ENCODE data around the gene TPCN2.
"Not testable (repeated sequence)": the region's sequence is repeated elsewhere in the genome, so short reads cannot be mapped to it uniquely, and the experiment has no call there.

TPCN2 gene

GRCh38 chr11:69076129-69076791 is 27.5 kb downstream of the TPCN2 start:
- Histone ChIP-seq H3K4me3 (ENCODE audit: low read length in 2 of 2) (no peak overlapping the region), H3K4me1 (ENCODE audit: control insufficient read depth in 2 of 2, insufficient read depth in 2 of 2, low read length in 2 of 2) (no peaks in the 10 kb centered on the region), H3K27me3 (ENCODE audit: control insufficient read depth in 2 of 2, insufficient read depth in 2 of 2, low read length in 2 of 2) (no peaks in the 10 kb centered on the region), H3K9ac (ENCODE audit: low read depth in 1 of 2, low read length in 2 of 2) (no peak overlapping the region), H3K9me3 (ENCODE audit: control insufficient read depth in 2 of 2, low read length in 2 of 2) (no peaks in the 10 kb centered on the region), H3K36me3 (ENCODE audit: control insufficient read depth in 2 of 2, insufficient read depth in 2 of 2, low read length in 2 of 2) (peaks cover 14 to 15% of the 10 kb centered on the region in 2 donors), H3K27ac (ENCODE audit: low read depth in 2 of 2, low read length in 2 of 2) (peak overlapping the region in 1 of 2 donors; percentile 17)

DNA sequence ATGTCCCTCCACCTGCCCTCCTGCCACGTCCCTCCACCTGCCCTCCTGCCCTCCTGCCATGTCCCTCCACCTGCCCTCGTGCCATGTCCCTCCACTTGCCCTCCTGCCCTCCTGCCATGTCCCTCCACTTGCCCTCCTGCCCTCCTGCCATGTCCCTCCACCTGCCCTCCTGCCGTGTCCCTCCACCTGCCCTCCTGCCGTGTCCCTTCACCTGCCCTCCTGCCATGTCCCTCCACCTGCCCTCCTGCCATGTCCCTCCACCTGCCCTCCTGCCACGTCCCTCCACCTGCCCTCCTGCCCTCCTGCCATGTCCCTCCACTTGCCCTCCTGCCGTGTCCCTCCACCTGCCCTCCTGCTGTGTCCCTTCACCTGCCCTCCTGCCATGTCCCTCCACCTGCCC is 28.2 kb downstream of the TPCN2 start:
- H3K9ac ChIP-seq (ENCODE audit: low read depth in 1 of 2, low read length in 2 of 2); H3K27me3 ChIP-seq (ENCODE audit: control insufficient read depth in 2 of 2, insufficient read depth in 2 of 2, low read length in 2 of 2); H3K27ac ChIP-seq (ENCODE audit: low read depth in 2 of 2, low read length in 2 of 2); H3K9me3 ChIP-seq (ENCODE audit: control insufficient read depth in 2 of 2, low read length in 2 of 2); H3K4me1 ChIP-seq (ENCODE audit: control insufficient read depth in 2 of 2, insufficient read depth in 2 of 2, low read length in 2 of 2); H3K4me3 ChIP-seq (ENCODE audit: low read length in 2 of 2): not testable (repeated sequence)
- peaks cover 15 to 17% of the 10 kb centered on the region in 2 donors for H3K36me3 ChIP-seq (ENCODE audit: control insufficient read depth in 2 of 2, insufficient read depth in 2 of 2, low read length in 2 of 2)

- Histone ChIP-seq H3K4me3 (ENCODE audit: low read length in 2 of 2) (no peak overlapping the region), H3K27ac (ENCODE audit: low read depth in 2 of 2, low read length in 2 of 2) (no peak overlapping the region), H3K27me3 (ENCODE audit: control insufficient read depth in 2 of 2, insufficient read depth in 2 of 2, low read length in 2 of 2) (no peaks in the 10 kb centered on the region), H3K9me3 (ENCODE audit: control insufficient read depth in 2 of 2, low read length in 2 of 2) (no peaks in the 10 kb centered on the region), H3K9ac (ENCODE audit: low read depth in 1 of 2, low read length in 2 of 2) (no peak overlapping the region), H3K4me1 (ENCODE audit: control insufficient read depth in 2 of 2, insufficient read depth in 2 of 2, low read length in 2 of 2) (no peaks in the 10 kb centered on the region), H3K36me3 (ENCODE audit: control insufficient read depth in 2 of 2, insufficient read depth in 2 of 2, low read length in 2 of 2) (peaks cover 19 to 23% of the 10 kb centered on the region in 2 donors)
Measured at GRCh38 chr11:69078508-69078907, 29.8 kb downstream of the TPCN2 start.

DNA sequence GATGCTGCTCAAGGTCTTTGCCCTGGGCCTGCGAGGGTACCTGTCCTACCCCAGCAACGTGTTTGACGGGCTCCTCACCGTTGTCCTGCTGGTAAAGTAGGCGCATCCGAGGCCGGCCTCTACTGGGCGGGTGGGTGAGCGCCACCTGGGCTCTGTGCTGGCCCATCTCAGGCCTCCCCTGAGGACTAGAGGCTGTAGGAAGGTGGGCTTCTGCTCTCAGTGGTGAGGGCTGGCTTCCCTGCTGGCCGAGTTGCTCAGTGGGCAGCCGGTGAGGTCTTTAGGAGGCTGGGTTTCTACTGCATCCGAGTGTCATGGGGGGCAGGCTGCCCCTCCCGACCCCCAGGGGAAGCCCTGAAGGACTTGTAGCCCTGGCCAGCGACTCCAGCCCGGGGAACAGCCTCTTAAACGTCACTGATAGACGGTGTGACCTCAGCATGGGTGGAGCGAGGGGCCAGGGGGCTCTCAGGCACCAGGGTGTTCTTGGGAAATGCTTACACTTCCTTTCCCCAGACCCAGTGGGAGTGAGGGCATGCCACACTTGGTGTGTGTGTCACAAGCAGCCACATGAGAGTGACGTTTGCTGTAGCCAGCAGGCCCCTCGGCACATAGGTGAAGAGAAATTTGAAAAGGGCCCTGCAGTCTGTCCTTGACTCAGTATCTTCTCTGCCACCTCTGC is 30.3 kb downstream of the TPCN2 start:
- Histone ChIP-seq H3K4me1 (ENCODE audit: control insufficient read depth in 2 of 2, insufficient read depth in 2 of 2, low read length in 2 of 2) (no peaks in the 10 kb centered on the region), H3K36me3 (ENCODE audit: control insufficient read depth in 2 of 2, insufficient read depth in 2 of 2, low read length in 2 of 2) (peaks cover 19 to 23% of the 10 kb centered on the region in 2 donors)

GRCh38 chr11:69079661-69080256 is 31.0 kb downstream of the TPCN2 start:
- H3K27me3 ChIP-seq (ENCODE audit: control insufficient read depth in 2 of 2, insufficient read depth in 2 of 2, low read length in 2 of 2) = no peaks in the 10 kb centered on the region
- H3K9ac ChIP-seq (ENCODE audit: low read depth in 1 of 2, low read length in 2 of 2) = no peak overlapping the region
- H3K9me3 ChIP-seq (ENCODE audit: control insufficient read depth in 2 of 2, low read length in 2 of 2) = no peaks in the 10 kb centered on the region
- no peak overlapping the region for H3K27ac ChIP-seq (ENCODE audit: low read depth in 2 of 2, low read length in 2 of 2)
- no peaks in the 10 kb centered on the region for H3K4me1 ChIP-seq (ENCODE audit: control insufficient read depth in 2 of 2, insufficient read depth in 2 of 2, low read length in 2 of 2)
- peaks cover 19 to 23% of the 10 kb centered on the region in 2 donors for H3K36me3 ChIP-seq (ENCODE audit: control insufficient read depth in 2 of 2, insufficient read depth in 2 of 2, low read length in 2 of 2)
- no peak overlapping the region for H3K4me3 ChIP-seq (ENCODE audit: low read length in 2 of 2)

More for the DNA sequence above, 30.3 kb downstream of the TPCN2 start:
- Histone ChIP-seq H3K4me3 (ENCODE audit: low read length in 2 of 2) (no peak overlapping the region), H3K27ac (ENCODE audit: low read depth in 2 of 2, low read length in 2 of 2) (no peak overlapping the region), H3K9me3 (ENCODE audit: control insufficient read depth in 2 of 2, low read length in 2 of 2) (no peaks in the 10 kb centered on the region), H3K9ac (ENCODE audit: low read depth in 1 of 2, low read length in 2 of 2) (no peak overlapping the region), H3K27me3 (ENCODE audit: control insufficient read depth in 2 of 2, insufficient read depth in 2 of 2, low read length in 2 of 2) (no peaks in the 10 kb centered on the region)

- Histone ChIP-seq H3K27ac (ENCODE audit: low read depth in 2 of 2, low read length in 2 of 2) (no peak overlapping the region), H3K9me3 (ENCODE audit: control insufficient read depth in 2 of 2, low read length in 2 of 2) (no peaks in the 10 kb centered on the region), H3K9ac (ENCODE audit: low read depth in 1 of 2, low read length in 2 of 2) (no peak overlapping the region), H3K4me3 (ENCODE audit: low read length in 2 of 2) (no peak overlapping the region), H3K36me3 (ENCODE audit: control insufficient read depth in 2 of 2, insufficient read depth in 2 of 2, low read length in 2 of 2) (peaks cover 19 to 20% of the 10 kb centered on the region in 2 donors), H3K27me3 (ENCODE audit: control insufficient read depth in 2 of 2, insufficient read depth in 2 of 2, low read length in 2 of 2) (no peaks in the 10 kb centered on the region), H3K4me1 (ENCODE audit: control insufficient read depth in 2 of 2, insufficient read depth in 2 of 2, low read length in 2 of 2) (no peaks in the 10 kb centered on the region)
Measured at GRCh38 chr11:69080257-69080995, 31.7 kb downstream of the TPCN2 start.

GRCh38 chr11:69081180-69081579 is 32.4 kb downstream of the TPCN2 start:
- Histone ChIP-seq H3K4me3 (ENCODE audit: low read length in 2 of 2) (no peak overlapping the region), H3K9ac (ENCODE audit: low read depth in 1 of 2, low read length in 2 of 2) (no peak overlapping the region), H3K27me3 (ENCODE audit: control insufficient read depth in 2 of 2, insufficient read depth in 2 of 2, low read length in 2 of 2) (no peaks in the 10 kb centered on the region), H3K27ac (ENCODE audit: low read depth in 2 of 2, low read length in 2 of 2) (no peak overlapping the region), H3K36me3 (ENCODE audit: control insufficient read depth in 2 of 2, insufficient read depth in 2 of 2, low read length in 2 of 2) (peaks cover 19 to 22% of the 10 kb centered on the region in 2 donors), H3K4me1 (ENCODE audit: control insufficient read depth in 2 of 2, insufficient read depth in 2 of 2, low read length in 2 of 2) (no peaks in the 10 kb centered on the region), H3K9me3 (ENCODE audit: control insufficient read depth in 2 of 2, low read length in 2 of 2) (no peaks in the 10 kb centered on the region)

- H3K9me3 ChIP-seq (ENCODE audit: control insufficient read depth in 2 of 2, low read length in 2 of 2) = no peaks in the 10 kb centered on the region
- no peak overlapping the region for H3K27ac ChIP-seq (ENCODE audit: low read depth in 2 of 2, low read length in 2 of 2)
- H3K4me1 ChIP-seq (ENCODE audit: control insufficient read depth in 2 of 2, insufficient read depth in 2 of 2, low read length in 2 of 2) = no peaks in the 10 kb centered on the region
- H3K36me3 ChIP-seq (ENCODE audit: control insufficient read depth in 2 of 2, insufficient read depth in 2 of 2, low read length in 2 of 2) = peaks cover 17 to 22% of the 10 kb centered on the region in 2 donors
- H3K27me3 ChIP-seq (ENCODE audit: control insufficient read depth in 2 of 2, insufficient read depth in 2 of 2, low read length in 2 of 2) = no peaks in the 10 kb centered on the region
- H3K4me3 ChIP-seq (ENCODE audit: low read length in 2 of 2) = no peak overlapping the region
- no peak overlapping the region for H3K9ac ChIP-seq (ENCODE audit: low read depth in 1 of 2, low read length in 2 of 2)
Measured at GRCh38 chr11:69083531-69084247, 35.0 kb downstream of the TPCN2 start.

- no peak overlapping the region for H3K9ac ChIP-seq (ENCODE audit: low read depth in 1 of 2, low read length in 2 of 2)
- H3K9me3 ChIP-seq (ENCODE audit: control insufficient read depth in 2 of 2, low read length in 2 of 2) = no peaks in the 10 kb centered on the region
- H3K27me3 ChIP-seq (ENCODE audit: control insufficient read depth in 2 of 2, insufficient read depth in 2 of 2, low read length in 2 of 2) = no peaks in the 10 kb centered on the region
- no peaks in the 10 kb centered on the region for H3K4me1 ChIP-seq (ENCODE audit: control insufficient read depth in 2 of 2, insufficient read depth in 2 of 2, low read length in 2 of 2)
- no peak overlapping the region for H3K4me3 ChIP-seq (ENCODE audit: low read length in 2 of 2)
- peaks cover 14 to 18% of the 10 kb centered on the region in 2 donors for H3K36me3 ChIP-seq (ENCODE audit: control insufficient read depth in 2 of 2, insufficient read depth in 2 of 2, low read length in 2 of 2)
- H3K27ac ChIP-seq (ENCODE audit: low read depth in 2 of 2, low read length in 2 of 2) = no peak overlapping the region
Measured at GRCh38 chr11:69084371-69084770, 35.6 kb downstream of the TPCN2 start.

Data from mucosa of rectum (tissue), 2 donors.